Naive thymus-derived CD8-positive, alpha-beta T cell (primary cell): ENCODE measurements around the gene APPL2. TPM values are rescaled to one million over a fixed set of nuclear protein-coding genes. Genes with fewer than 3 reads are reported as not detected.

Experiments used
- ATAC-seq, 2 donors: fragments of 150-1000 bp; cut with Tn5 transposase in 1 of 2; sonication (Bioruptor Pico), chemical (Tn5 transposase) in 1 of 2; 1 replicate in 1 of 2; 2 replicates in 1 of 2; pipeline ENCODE4 v1.10.0; 2021; ENCODE audit warnings: mild to moderate bottlenecking in 2 of 2, moderate library complexity in 2 of 2
- POLR2A ChIA-PET: fragments of 350-600 bp; sonication (Branson Sonifier 250); formaldehyde crosslinking; loops from one replicate; lab custom pipeline; 2021; ENCODE audit warnings: antibody characterized with exemption; lab: Charles Lee
- DNase-seq, 10 donors: peaks; one replicate each; pipeline versions ENCODE4 v3.0.0 to v3.0.0-alpha.2; 2020 to 2022
- H3K27ac Mint-ChIP-seq, 10 donors: one replicate each; pipeline ENCODE4 v1.8.0; 2020 to 2022; ENCODE audit warnings: mild to moderate bottlenecking in 10 of 10, mixed read lengths in 10 of 10, moderate library complexity in 4 of 10, inconsistent platforms in 1 of 10
- H3K27me3 Mint-ChIP-seq, 5 donors: one replicate each; pipeline ENCODE4 v1.8.0; 2021 to 2022; ENCODE audit warnings: mixed read lengths in 5 of 5
- H3K36me3 Mint-ChIP-seq, 3 donors: one replicate each; pipeline ENCODE4 v1.8.0; 2020 to 2022; ENCODE audit warnings: mixed read lengths in 3 of 3, mild to moderate bottlenecking in 2 of 3, inconsistent platforms in 1 of 3
- H3K4me1 Mint-ChIP-seq, 4 donors: one replicate each; pipeline ENCODE4 v1.8.0; 2021 to 2022; ENCODE audit warnings: mixed read lengths in 4 of 4
- H3K4me3 Mint-ChIP-seq, 10 donors: one replicate each; pipeline ENCODE4 v1.8.0; 2020 to 2022; ENCODE audit warnings: mild to moderate bottlenecking in 10 of 10, mixed read lengths in 10 of 10, moderate library complexity in 6 of 10, inconsistent platforms in 1 of 10
- H3K9me3 Mint-ChIP-seq, 9 donors: one replicate each; pipeline ENCODE4 v1.8.0; 2020 to 2022; ENCODE audit warnings: mixed read lengths in 9 of 9, mild to moderate bottlenecking in 3 of 9, inconsistent platforms in 1 of 9, moderate library complexity in 1 of 9
- polyA plus RNA-seq, 3 donors: library from polyadenylated mRNA; unstranded; fragments of 300-500 nt; fragmentation: Illumina TruSeq; gene quantifications; one replicate each; pipeline ENCODE4 v1.2.3, GENCODE V29; 2021
- total RNA-seq, 8 experiments: library from RNA in 2 of 8; stranded (reverse) in 2 of 8; gene quantifications; one replicate each; pipeline ENCODE4 v1.2.3 and lab custom pipeline; 2021 to 2026

APPL2 gene
- total and polyA plus RNA-seq, 5 experiments from 2014 or later: 8.2 to 71.2 (median 14.6) TPM

DNA sequence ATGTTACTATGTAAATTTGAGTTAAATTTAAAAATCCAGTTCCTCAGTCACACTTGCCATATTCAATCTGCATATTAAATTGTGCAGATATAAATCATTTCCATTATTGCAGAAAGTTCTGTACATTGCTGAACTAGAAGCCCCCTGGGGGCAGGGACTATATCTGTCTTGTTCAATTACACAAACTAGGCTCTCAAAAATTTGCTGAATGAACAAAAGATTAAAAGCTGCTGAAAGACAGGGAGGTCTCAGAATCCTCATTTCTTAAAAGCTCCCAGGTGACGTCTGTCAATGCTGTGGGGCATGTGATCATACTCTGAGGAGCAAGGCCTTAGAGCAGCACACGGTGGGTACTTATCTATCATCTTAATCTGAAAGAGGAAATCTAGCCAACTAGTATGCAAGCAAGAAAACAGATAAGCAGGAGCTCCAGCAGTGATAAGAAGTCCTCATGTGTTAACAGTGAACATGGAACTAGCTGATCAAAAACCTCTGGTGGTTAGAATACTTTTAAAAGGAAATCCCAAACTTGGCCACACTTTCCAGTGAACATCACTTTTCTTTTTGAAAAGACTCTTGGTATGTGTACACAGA lies 60.5 kb downstream of the APPL2 start:
- peak overlapping the region in 4 of 10 donors; percentile 13 to 70 (median 46) for H3K27ac Mint-ChIP-seq

DNA sequence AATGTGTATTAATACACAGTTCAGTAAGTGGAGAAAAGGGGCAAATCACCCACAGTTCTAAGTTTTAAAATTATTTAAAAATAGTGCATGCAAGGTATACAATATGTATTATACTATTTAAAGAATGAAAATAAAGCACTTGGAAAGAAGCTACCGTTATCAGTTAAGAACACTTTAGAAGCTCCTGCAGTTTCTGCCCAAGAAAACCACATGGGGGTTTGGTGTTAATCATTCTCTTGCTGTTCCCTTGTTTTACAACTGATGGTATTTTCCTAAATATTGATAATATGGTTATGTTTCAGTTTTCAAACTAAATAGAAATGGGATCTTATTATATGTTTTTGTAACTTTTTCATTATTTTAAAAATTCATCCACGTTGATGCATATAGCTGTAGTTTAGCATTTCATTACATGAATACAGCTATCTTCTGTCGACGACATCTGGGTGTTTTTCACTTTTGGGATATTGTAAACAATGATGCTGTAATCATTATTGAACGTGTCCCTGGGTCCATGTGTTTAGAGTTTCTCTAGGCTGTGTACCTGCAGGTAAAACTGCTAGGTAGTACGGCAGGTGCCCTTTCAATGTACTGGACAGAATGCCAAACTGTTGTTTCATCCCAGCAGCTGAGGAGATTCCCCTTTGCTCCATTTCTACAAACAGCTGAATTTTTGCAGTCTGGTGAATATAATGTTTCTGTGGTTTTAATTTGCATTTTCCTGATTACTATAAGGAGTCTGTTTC lies 64.1 kb downstream of the APPL2 start:
- POLR2A ChIA-PET: no interaction called here
- Mint-ChIP-seq H3K27ac (peak overlapping the region in 7 of 10 donors; percentile 15 to 80 (median 67)), H3K4me3 (no peak overlapping the region), H3K9me3 (no peaks in the 10 kb centered on the region), H3K4me1 (peaks cover 0 to 4% (median 4%) of the 10 kb centered on the region in 4 donors), H3K27me3 (no peaks in the 10 kb centered on the region), H3K36me3 (peaks cover 0 to 63% (median 13%) of the 10 kb centered on the region in 3 donors)
- ATAC-seq: no peak
- DNase-seq: no peak

More for the DNA sequence above, 60.5 kb downstream of the APPL2 start:
- H3K4me3 Mint-ChIP-seq: no peak overlapping the region
- H3K36me3 Mint-ChIP-seq: peaks cover 0 to 55% (median 25%) of the 10 kb centered on the region in 3 donors
- no peaks in the 10 kb centered on the region for H3K27me3 Mint-ChIP-seq
- DNase-seq (no peak), ATAC-seq (no peak)
- peaks cover 0 to 7% (median 3%) of the 10 kb centered on the region in 9 donors for H3K9me3 Mint-ChIP-seq
- H3K4me1 Mint-ChIP-seq: peaks cover 0 to 5% (median 4%) of the 10 kb centered on the region in 4 donors
- POLR2A ChIA-PET: interaction anchor here (0.7 kb wide), 1 partner anchor 28 kb away, joined by 3 read pairs; no protein-coding TSS in a partner anchor

DNA sequence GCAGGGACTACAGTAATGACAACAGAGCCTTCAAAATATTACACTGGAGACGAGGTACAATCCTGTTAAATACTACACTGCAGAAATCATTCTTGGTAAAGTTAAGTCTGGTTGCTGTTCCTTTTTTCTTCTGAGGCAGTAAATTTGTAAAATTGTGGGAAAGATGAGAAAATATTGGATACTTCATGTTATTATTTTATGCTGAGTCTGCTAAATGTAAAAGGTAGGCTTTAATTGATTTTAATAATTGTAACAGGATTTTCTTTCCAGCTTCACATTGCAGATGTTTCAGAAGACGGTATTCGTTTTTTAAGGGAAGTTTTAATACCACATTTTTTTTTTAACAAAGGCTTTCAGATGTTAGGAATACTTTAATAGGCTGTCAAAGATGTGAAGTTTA lies 65.8 kb downstream of the APPL2 start:
- peaks cover 0 to 54% (median 3%) of the 10 kb centered on the region in 3 donors for H3K36me3 Mint-ChIP-seq
- no peaks in the 10 kb centered on the region for H3K9me3 Mint-ChIP-seq
- POLR2A ChIA-PET: no interaction called here
- DNase-seq (no peak), ATAC-seq (no peak)
- no peak overlapping the region for H3K4me3 Mint-ChIP-seq
- H3K4me1 Mint-ChIP-seq: peaks cover 0 to 4% (median 4%) of the 10 kb centered on the region in 4 donors
- H3K27me3 Mint-ChIP-seq: no peaks in the 10 kb centered on the region
- H3K27ac Mint-ChIP-seq: peak overlapping the region in 1 of 10 donors; percentile 17

GRCh38 chr12:105168006-105168405 lies 68.0 kb downstream of the APPL2 start:
- H3K27me3 Mint-ChIP-seq: no peaks in the 10 kb centered on the region
- POLR2A ChIA-PET: interaction anchor here (0.8 kb wide), 1 partner anchor 11 kb away, joined by 3 read pairs; no protein-coding TSS in a partner anchor
- ATAC-seq (no peak), DNase-seq (no peak)
- H3K4me1 Mint-ChIP-seq: peaks cover 0 to 4% (median 4%) of the 10 kb centered on the region in 4 donors
- H3K4me3 Mint-ChIP-seq: no peak overlapping the region
- H3K9me3 Mint-ChIP-seq: no peaks in the 10 kb centered on the region
- H3K27ac Mint-ChIP-seq: peak overlapping the region in 2 of 10 donors; percentile 4 to 11
- peaks cover 0 to 61% (median 11%) of the 10 kb centered on the region in 3 donors for H3K36me3 Mint-ChIP-seq

GRCh38 chr12:105167346-105167745 lies 68.6 kb downstream of the APPL2 start:
- peaks cover 0 to 58% (median 11%) of the 10 kb centered on the region in 3 donors for H3K36me3 Mint-ChIP-seq
- H3K27ac Mint-ChIP-seq: no peak overlapping the region
- ATAC-seq (no peak), DNase-seq (no peak)
- H3K4me3 Mint-ChIP-seq: no peak overlapping the region
- peaks cover 0 to 4% (median 2%) of the 10 kb centered on the region in 4 donors for H3K4me1 Mint-ChIP-seq
- H3K27me3 Mint-ChIP-seq: no peaks in the 10 kb centered on the region
- no peaks in the 10 kb centered on the region for H3K9me3 Mint-ChIP-seq
- POLR2A ChIA-PET: interaction anchor here (0.8 kb wide), 1 partner anchor 11 kb away, joined by 3 read pairs; no protein-coding TSS in a partner anchor

- POLR2A ChIA-PET: no interaction called here
- Mint-ChIP-seq H3K27me3 (no peaks in the 10 kb centered on the region), H3K9me3 (no peaks in the 10 kb centered on the region), H3K4me1 (peaks cover 0 to 4% (median 0%) of the 10 kb centered on the region in 4 donors), H3K27ac (peak overlapping the region in 2 of 10 donors; percentile 5 to 34), H3K4me3 (no peak overlapping the region), H3K36me3 (peaks cover 0 to 62% (median 13%) of the 10 kb centered on the region in 3 donors)
- ATAC-seq: no peak
- DNase-seq: no peak
These were observed 69.2 kb downstream of the APPL2 start for GRCh38 chr12:105166736-105167135.

DNA sequence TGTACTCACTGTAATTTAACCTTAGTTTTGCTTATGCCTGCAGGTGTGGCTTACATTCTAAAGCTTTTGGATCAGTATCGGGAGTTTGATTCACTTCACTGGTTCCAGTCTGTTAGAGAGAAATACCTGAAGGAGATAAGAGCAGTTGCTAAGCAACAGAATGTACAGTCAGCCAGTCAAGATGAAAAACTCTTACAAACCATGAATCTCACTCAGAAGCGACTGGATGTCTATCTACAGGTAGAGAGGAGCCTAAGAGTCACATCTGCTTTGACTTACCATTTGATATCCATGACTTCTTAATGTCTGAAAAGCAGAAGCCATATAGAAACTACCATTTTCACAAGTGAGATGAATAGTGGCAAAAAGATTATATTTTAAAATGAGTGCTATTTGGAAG lies 71.9 kb downstream of the APPL2 start:
- Mint-ChIP-seq H3K36me3 (peaks cover 0 to 64% (median 15%) of the 10 kb centered on the region in 3 donors), H3K27ac (peak overlapping the region in 2 of 10 donors; percentile 27 to 61), H3K9me3 (no peaks in the 10 kb centered on the region), H3K4me1 (peaks cover 0 to 3% (median 0%) of the 10 kb centered on the region in 4 donors), H3K4me3 (no peak overlapping the region), H3K27me3 (no peaks in the 10 kb centered on the region)
- DNase-seq (no peak), ATAC-seq (no peak)
- POLR2A ChIA-PET: no interaction called here

GRCh38 chr12:105162174-105162573 lies 73.8 kb downstream of the APPL2 start:
- peaks cover 0 to 3% (median 0%) of the 10 kb centered on the region in 4 donors for H3K4me1 Mint-ChIP-seq
- peaks cover 0 to 72% (median 15%) of the 10 kb centered on the region in 3 donors for H3K36me3 Mint-ChIP-seq

DNA sequence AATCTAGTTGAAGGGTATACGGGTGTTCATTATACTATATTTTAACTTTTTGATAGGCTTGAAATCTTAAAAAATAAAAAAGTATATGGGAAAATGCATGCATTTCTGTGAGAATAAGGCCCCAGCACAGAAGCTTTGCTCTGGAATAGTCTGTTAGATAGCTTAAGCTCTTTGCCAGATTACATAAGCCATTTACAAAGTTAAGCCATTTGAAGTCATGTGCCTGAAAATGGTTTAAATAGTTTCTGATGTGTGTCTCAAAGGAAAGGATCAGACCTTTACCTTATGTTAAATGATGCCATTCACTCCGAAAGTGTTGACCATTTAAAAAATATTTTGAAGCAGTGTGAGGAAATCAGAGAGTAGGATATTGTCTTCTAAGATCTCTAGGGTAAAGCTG lies 77.1 kb downstream of the APPL2 start:
- POLR2A ChIA-PET: no interaction called here
- H3K27me3 Mint-ChIP-seq: no peaks in the 10 kb centered on the region
- DNase-seq (no peak), ATAC-seq (no peak)
- H3K36me3 Mint-ChIP-seq: peaks cover 0 to 76% (median 25%) of the 10 kb centered on the region in 3 donors
- H3K9me3 Mint-ChIP-seq: no peaks in the 10 kb centered on the region
- H3K4me3 Mint-ChIP-seq: no peak overlapping the region
- peaks cover 0 to 9% (median 0%) of the 10 kb centered on the region in 4 donors for H3K4me1 Mint-ChIP-seq
- H3K27ac Mint-ChIP-seq: peak overlapping the region in 4 of 10 donors; percentile 3 to 43 (median 19)

More at GRCh38 chr12:105162174-105162573, 73.8 kb downstream of the APPL2 start:
- POLR2A ChIA-PET: no interaction called here
- no peaks in the 10 kb centered on the region for H3K9me3 Mint-ChIP-seq
- no peak for ATAC-seq
- peak overlapping the region in 1 of 10 donors; percentile 2 for H3K27ac Mint-ChIP-seq
- DNase-seq: no peak
- no peaks in the 10 kb centered on the region for H3K27me3 Mint-ChIP-seq
- no peak overlapping the region for H3K4me3 Mint-ChIP-seq

GRCh38 chr12:105157606-105158005 lies 78.4 kb downstream of the APPL2 start:
- peak overlapping the region in 1 of 10 donors; percentile 13 for H3K27ac Mint-ChIP-seq
- H3K4me1 Mint-ChIP-seq: peaks cover 0 to 9% (median 0%) of the 10 kb centered on the region in 4 donors
- POLR2A ChIA-PET: no interaction called here
- peaks cover 0 to 74% (median 18%) of the 10 kb centered on the region in 3 donors for H3K36me3 Mint-ChIP-seq
- ATAC-seq (no peak), DNase-seq (no peak)
- H3K4me3 Mint-ChIP-seq: no peak overlapping the region
- H3K9me3 Mint-ChIP-seq: no peaks in the 10 kb centered on the region
- H3K27me3 Mint-ChIP-seq: no peaks in the 10 kb centered on the region

DNA sequence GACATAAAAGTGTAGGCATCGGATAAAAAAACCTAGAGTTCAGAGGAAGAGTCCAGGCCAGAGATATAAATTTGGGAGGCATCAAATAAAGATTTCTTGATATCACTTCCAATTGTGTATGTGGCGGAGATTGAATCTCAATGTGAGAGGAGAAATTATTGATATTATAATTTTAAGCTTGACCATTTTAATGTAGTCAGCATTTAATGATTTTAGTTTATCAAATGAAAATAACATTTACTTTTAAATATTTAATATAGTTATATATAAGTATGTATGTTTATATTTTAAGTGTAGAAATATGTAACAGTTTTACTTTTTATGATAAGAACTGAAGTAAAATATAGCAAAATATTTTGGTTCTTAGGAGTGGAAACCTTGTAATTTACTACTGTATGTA lies 79.7 kb downstream of the APPL2 start:
- H3K36me3 Mint-ChIP-seq: peaks cover 0 to 77% (median 17%) of the 10 kb centered on the region in 3 donors
- POLR2A ChIA-PET: no interaction called here
- DNase-seq (no peak), ATAC-seq (no peak)
- peak overlapping the region in 1 of 10 donors; percentile 74 for H3K27ac Mint-ChIP-seq
- H3K4me1 Mint-ChIP-seq: peaks cover 0 to 9% (median 0%) of the 10 kb centered on the region in 4 donors
- no peak overlapping the region for H3K4me3 Mint-ChIP-seq
- H3K27me3 Mint-ChIP-seq: no peaks in the 10 kb centered on the region
- H3K9me3 Mint-ChIP-seq: no peaks in the 10 kb centered on the region

GRCh38 chr12:105142259-105142658 lies 93.7 kb downstream of the APPL2 start:
- DNase-seq: no peak
- Mint-ChIP-seq H3K36me3 (peaks cover 4 to 71% (median 26%) of the 10 kb centered on the region in 3 donors), H3K27me3 (no peaks in the 10 kb centered on the region), H3K9me3 (no peaks in the 10 kb centered on the region), H3K4me3 (no peak overlapping the region), H3K4me1 (peaks cover 0 to 1% (median 0%) of the 10 kb centered on the region in 4 donors), H3K27ac (no peak overlapping the region)
- POLR2A ChIA-PET: no interaction called here
- no peak for ATAC-seq
